Right atrium auricular region (tissue), 2 donors: ENCODE results near the gene HEATR5A. TPM values are rescaled to one million over a fixed set of nuclear protein-coding genes. Genes with fewer than 3 reads are reported as not detected.
"Not testable (repeated sequence)": the region's sequence is repeated elsewhere in the genome, so short reads cannot be mapped to it uniquely, and the experiment has no call there.

Experiments used
- DNase-seq: peaks from one replicate; pipeline ENCODE4 v3.0.0-alpha.2; 2019; ENCODE audit warnings: low spot score
- H3K27ac ChIP-seq, 2 donors: fragments of 200-600 bp; sonication (generic); 1 replicate in 1 of 2; 2 replicates in 1 of 2; pipeline ENCODE4 v1.5.1; 2016 to 2019
- H3K27me3 ChIP-seq, 2 donors: fragments of 200-600 bp; sonication (generic); one replicate each; pipeline versions ENCODE4 v1.5.1 to v1.6.0; 2017 to 2019
- H3K36me3 ChIP-seq: fragments of 200-600 bp; sonication (generic); one replicate; pipeline ENCODE4 v1.5.1; 2016
- H3K4me1 ChIP-seq, 2 donors: fragments of 200-600 bp; sonication (generic); one replicate each; pipeline versions ENCODE4 v1.5.1 to v1.6.0; 2017 to 2019
- H3K4me3 ChIP-seq, 2 donors: fragments of 200-600 bp; sonication (generic); 1 replicate in 1 of 2; 2 replicates in 1 of 2; pipeline ENCODE4 v1.5.1; 2017 to 2019; ENCODE audit warnings: mild to moderate bottlenecking in 1 of 2, moderate library complexity in 1 of 2
- H3K9me3 ChIP-seq, 2 donors: fragments of 200-600 bp; sonication (generic); one replicate each; pipeline ENCODE4 v1.5.1; 2019
- CTCF ChIP-seq, 2 donors: fragments of 200-600 bp; sonication (generic); IDR thresholded peaks; one replicate each; pipeline ENCODE4 v1.5.1; 2019; ENCODE audit warnings: antibody characterized with exemption in 2 of 2
- total RNA-seq, 2 donors: library from RNA; depleted of rRNA; stranded (reverse); fragments of >200 nt; gene quantifications; one replicate each; pipeline ENCODE4 v1.1.0, GENCODE V29; 2016

The HEATR5A gene
- total RNA-seq, 2 donors from 2014 or later, result 29.0 to 29.3 TPM

GRCh38 chr14:31278883-31279282 is 141.5 kb downstream of the HEATR5A start:
- H3K4me3 ChIP-seq, result no peak overlapping the region
- no peak for DNase-seq
- H3K4me1 ChIP-seq, result no peaks in the 10 kb centered on the region
- peaks cover 0 to 7% of the 10 kb centered on the region in 2 donors for H3K9me3 ChIP-seq
- no peaks in the 10 kb centered on the region for H3K27me3 ChIP-seq
- no peak overlapping the region for H3K27ac ChIP-seq
- no peaks in the 10 kb centered on the region for H3K36me3 ChIP-seq
- TF ChIP-seq CTCF (IDR thresholded peaks at IDR 0.05), result no peak

GRCh38 chr14:31277085-31277484 is 143.3 kb downstream of the HEATR5A start:
- Histone ChIP-seq H3K4me3 (no peak overlapping the region), H3K9me3 (peaks cover 0 to 7% of the 10 kb centered on the region in 2 donors), H3K36me3 (no peaks in the 10 kb centered on the region), H3K27me3 (no peaks in the 10 kb centered on the region), H3K27ac (no peak overlapping the region), H3K4me1 (no peaks in the 10 kb centered on the region)
- no peak for DNase-seq
- no peak for TF ChIP-seq CTCF (IDR thresholded peaks at IDR 0.05)

GRCh38 chr14:31276417-31276816 is 143.9 kb downstream of the HEATR5A start:
- not testable (repeated sequence) for H3K9me3 ChIP-seq, DNase-seq, H3K4me1 ChIP-seq, H3K36me3 ChIP-seq, H3K27ac ChIP-seq, H3K27me3 ChIP-seq, H3K4me3 ChIP-seq

- TF ChIP-seq CTCF (IDR thresholded peaks at IDR 0.05), result no peak
- H3K36me3 ChIP-seq, result no peaks in the 10 kb centered on the region
- no peaks in the 10 kb centered on the region for H3K27me3 ChIP-seq
- no peaks in the 10 kb centered on the region for H3K4me1 ChIP-seq
- H3K9me3 ChIP-seq, result peaks cover 0 to 7% of the 10 kb centered on the region in 2 donors
- H3K27ac ChIP-seq, result no peak overlapping the region
- DNase-seq, result no peak
- no peak overlapping the region for H3K4me3 ChIP-seq
Observed at GRCh38 chr14:31275731-31276130, 144.6 kb downstream of the HEATR5A start.

- no peaks in the 10 kb centered on the region for H3K36me3 ChIP-seq
- H3K4me3 ChIP-seq, result no peak overlapping the region
- no peaks in the 10 kb centered on the region for H3K27me3 ChIP-seq
- H3K9me3 ChIP-seq, result peaks cover 0 to 8% of the 10 kb centered on the region in 2 donors
- no peak overlapping the region for H3K27ac ChIP-seq
- H3K4me1 ChIP-seq, result no peaks in the 10 kb centered on the region
- TF ChIP-seq CTCF (IDR thresholded peaks at IDR 0.05), result no peak
- DNase-seq, result no peak
Observed at GRCh38 chr14:31271648-31272047, 148.7 kb downstream of the HEATR5A start.

- Histone ChIP-seq H3K4me3 (no peak overlapping the region), H3K4me1 (no peaks in the 10 kb centered on the region), H3K27me3 (no peaks in the 10 kb centered on the region), H3K9me3 (peaks cover 0 to 8% of the 10 kb centered on the region in 2 donors), H3K27ac (no peak overlapping the region), H3K36me3 (no peaks in the 10 kb centered on the region)
- TF ChIP-seq CTCF (IDR thresholded peaks at IDR 0.05), result no peak
- no peak for DNase-seq
Observed at GRCh38 chr14:31270196-31270772, 150.1 kb downstream of the HEATR5A start.
